ENCODE measurements around the gene CACNA2D3.

CACNA2D3 gene

GRCh38 chr3:54251705-54252104 lies 129.4 kb downstream of the CACNA2D3 start:
- WGBS (ENCODE audit: extremely low coverage, insufficient coverage, low lambda C conversion rate) = no CpG with 5 or more reads among the region's 3 CpGs
- H3K18ac ChIP-seq (ENCODE audit: low read length) = no peak overlapping the region

GRCh38 chr3:54257125-54257720 lies 134.9 kb downstream of the CACNA2D3 start:
- H3K9ac ChIP-seq (ENCODE audit: low read length) = no peak overlapping the region
- H3K27ac ChIP-seq (ENCODE audit: low read depth, low read length) = no peak overlapping the region
- no peaks in the 10 kb centered on the region for H3K27me3 ChIP-seq (ENCODE audit: insufficient read depth, low read length, poor library complexity)
- H3K4ac ChIP-seq (ENCODE audit: low read depth, low read length) = no peak overlapping the region
- no peak for DNase-seq
- no peaks in the 10 kb centered on the region for H3K36me3 ChIP-seq (ENCODE audit: control insufficient read depth, insufficient read depth, low read length)
- H2BK5ac ChIP-seq (ENCODE audit: low read length) = no peak overlapping the region
- H4K5ac ChIP-seq (ENCODE audit: low read length) = no peak overlapping the region
- no CpG with 5 or more reads among the region's 7 CpGs for WGBS (ENCODE audit: extremely low coverage, insufficient coverage, low lambda C conversion rate)
- H3K56ac ChIP-seq (ENCODE audit: low read length) = no peak overlapping the region
- H2BK120ac ChIP-seq (ENCODE audit: low read depth, low read length) = no peak overlapping the region
- H4K8ac ChIP-seq (ENCODE audit: low read depth, low read length) = no peak overlapping the region
- H2AK5ac ChIP-seq (ENCODE audit: low read length) = no peak overlapping the region
- H3K79me1 ChIP-seq (ENCODE audit: low read length) = no peaks in the 10 kb centered on the region
- H3K4me2 ChIP-seq (ENCODE audit: low read length) = no peak overlapping the region
- no peaks in the 10 kb centered on the region for H3K79me2 ChIP-seq (ENCODE audit: control insufficient read depth, insufficient read depth, low read length)
- no peaks in the 10 kb centered on the region for H3K4me1 ChIP-seq (ENCODE audit: control insufficient read depth, low read depth, low read length)
- no peak overlapping the region for H3K23ac ChIP-seq (ENCODE audit: low read length)
- H3K18ac ChIP-seq (ENCODE audit: low read length) = no peak overlapping the region
- no peak overlapping the region for H3K4me3 ChIP-seq (ENCODE audit: low read length)
- no peak overlapping the region for H2BK15ac ChIP-seq (replicated peaks; ENCODE audit: low read depth)

More at GRCh38 chr3:54251705-54252104, 129.4 kb downstream of the CACNA2D3 start:
- no peak overlapping the region for H3K23ac ChIP-seq (ENCODE audit: low read length)
- no peak overlapping the region for H3K56ac ChIP-seq (ENCODE audit: low read length)
- no peak overlapping the region for H3K4ac ChIP-seq (ENCODE audit: low read depth, low read length)
- H3K36me3 ChIP-seq (ENCODE audit: control insufficient read depth, insufficient read depth, low read length) = no peaks in the 10 kb centered on the region
- H3K4me3 ChIP-seq (ENCODE audit: low read length) = no peak overlapping the region
- no peaks in the 10 kb centered on the region for H3K27me3 ChIP-seq (ENCODE audit: insufficient read depth, low read length, poor library complexity)
- no peak overlapping the region for H2AK5ac ChIP-seq (ENCODE audit: low read length)
- H2BK120ac ChIP-seq (ENCODE audit: low read depth, low read length) = no peak overlapping the region
- H3K79me1 ChIP-seq (ENCODE audit: low read length) = no peaks in the 10 kb centered on the region
- no peak overlapping the region for H3K9ac ChIP-seq (ENCODE audit: low read length)
- no peak overlapping the region for H3K4me2 ChIP-seq (ENCODE audit: low read length)
- no peak for DNase-seq
- H4K8ac ChIP-seq (ENCODE audit: low read depth, low read length) = no peak overlapping the region
- H2BK15ac ChIP-seq (replicated peaks; ENCODE audit: low read depth) = no peak overlapping the region
- no peak overlapping the region for H3K27ac ChIP-seq (ENCODE audit: low read depth, low read length)
- H3K4me1 ChIP-seq (ENCODE audit: control insufficient read depth, low read depth, low read length) = no peaks in the 10 kb centered on the region
- H4K5ac ChIP-seq (ENCODE audit: low read length) = no peak overlapping the region
- H2BK5ac ChIP-seq (ENCODE audit: low read length) = no peak overlapping the region
- no peaks in the 10 kb centered on the region for H3K79me2 ChIP-seq (ENCODE audit: control insufficient read depth, insufficient read depth, low read length)

GRCh38 chr3:54259636-54260035 lies 137.3 kb downstream of the CACNA2D3 start:
- Histone ChIP-seq H3K23ac (ENCODE audit: low read length) (no peak overlapping the region), H2BK5ac (ENCODE audit: low read length) (no peak overlapping the region), H3K27me3 (ENCODE audit: insufficient read depth, low read length, poor library complexity) (no peaks in the 10 kb centered on the region), H2BK120ac (ENCODE audit: low read depth, low read length) (no peak overlapping the region), H4K5ac (ENCODE audit: low read length) (no peak overlapping the region), H2BK15ac (replicated peaks; ENCODE audit: low read depth) (no peak overlapping the region), H3K9ac (ENCODE audit: low read length) (no peak overlapping the region), H2AK5ac (ENCODE audit: low read length) (no peak overlapping the region), H3K4me1 (ENCODE audit: control insufficient read depth, low read depth, low read length) (no peaks in the 10 kb centered on the region), H3K36me3 (ENCODE audit: control insufficient read depth, insufficient read depth, low read length) (no peaks in the 10 kb centered on the region), H3K79me1 (ENCODE audit: low read length) (no peaks in the 10 kb centered on the region), H3K79me2 (ENCODE audit: control insufficient read depth, insufficient read depth, low read length) (no peaks in the 10 kb centered on the region), H3K56ac (ENCODE audit: low read length) (no peak overlapping the region), H3K18ac (ENCODE audit: low read length) (no peak overlapping the region), H3K4ac (ENCODE audit: low read depth, low read length) (no peak overlapping the region), H3K27ac (ENCODE audit: low read depth, low read length) (no peak overlapping the region), H4K8ac (ENCODE audit: low read depth, low read length) (no peak overlapping the region), H3K4me3 (ENCODE audit: low read length) (no peak overlapping the region), H3K4me2 (ENCODE audit: low read length) (no peak overlapping the region)
- no CpG with 5 or more reads among the region's 2 CpGs for WGBS (ENCODE audit: extremely low coverage, insufficient coverage, low lambda C conversion rate)
- no peak for DNase-seq

DNA sequence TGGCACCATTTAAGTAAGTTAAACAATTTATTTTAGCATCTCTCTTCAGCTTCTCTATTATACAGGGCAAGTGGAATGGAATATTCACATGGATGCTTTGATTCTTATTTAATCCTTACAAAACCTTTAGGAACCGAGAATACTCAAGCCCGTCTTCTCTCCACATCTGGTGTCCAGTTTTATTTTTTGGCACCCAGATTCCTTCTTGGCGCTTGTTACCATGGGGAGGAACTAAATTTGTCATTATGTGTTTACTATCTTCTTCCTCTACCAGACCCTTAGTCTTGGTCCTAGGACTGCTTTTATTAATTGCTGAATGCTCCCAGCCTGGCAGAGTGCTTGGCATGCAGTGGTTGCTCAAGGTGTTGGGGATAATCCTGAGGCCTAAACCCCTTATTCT lies 138.8 kb downstream of the CACNA2D3 start:
- no peak overlapping the region for H2BK15ac ChIP-seq (replicated peaks; ENCODE audit: low read depth)
- no CpG with 5 or more reads among the region's 3 CpGs for WGBS (ENCODE audit: extremely low coverage, insufficient coverage, low lambda C conversion rate)

GRCh38 chr3:54262541-54262940 lies 140.2 kb downstream of the CACNA2D3 start:
- no peak overlapping the region for H4K8ac ChIP-seq (ENCODE audit: low read depth, low read length)
- H3K4me1 ChIP-seq (ENCODE audit: control insufficient read depth, low read depth, low read length) = no peaks in the 10 kb centered on the region
- no peaks in the 10 kb centered on the region for H3K79me2 ChIP-seq (ENCODE audit: control insufficient read depth, insufficient read depth, low read length)
- no peak overlapping the region for H3K56ac ChIP-seq (ENCODE audit: low read length)
- H3K4me3 ChIP-seq (ENCODE audit: low read length) = no peak overlapping the region
- no peak overlapping the region for H3K18ac ChIP-seq (ENCODE audit: low read length)
- no peaks in the 10 kb centered on the region for H3K36me3 ChIP-seq (ENCODE audit: control insufficient read depth, insufficient read depth, low read length)
- no peak overlapping the region for H2BK15ac ChIP-seq (replicated peaks; ENCODE audit: low read depth)
- H3K79me1 ChIP-seq (ENCODE audit: low read length) = no peaks in the 10 kb centered on the region
- H3K4ac ChIP-seq (ENCODE audit: low read depth, low read length) = no peak overlapping the region
- no peak overlapping the region for H3K4me2 ChIP-seq (ENCODE audit: low read length)
- H2BK120ac ChIP-seq (ENCODE audit: low read depth, low read length) = no peak overlapping the region
- WGBS (ENCODE audit: extremely low coverage, insufficient coverage, low lambda C conversion rate) = no CpG with 5 or more reads among the region's 6 CpGs
- no peak overlapping the region for H3K9ac ChIP-seq (ENCODE audit: low read length)
- H2BK5ac ChIP-seq (ENCODE audit: low read length) = no peak overlapping the region
- no peak overlapping the region for H4K5ac ChIP-seq (ENCODE audit: low read length)
- no peak for DNase-seq
- no peaks in the 10 kb centered on the region for H3K27me3 ChIP-seq (ENCODE audit: insufficient read depth, low read length, poor library complexity)
- H3K23ac ChIP-seq (ENCODE audit: low read length) = no peak overlapping the region
- no peak overlapping the region for H2AK5ac ChIP-seq (ENCODE audit: low read length)
- H3K27ac ChIP-seq (ENCODE audit: low read depth, low read length) = no peak overlapping the region

More for the DNA sequence above, 138.8 kb downstream of the CACNA2D3 start:
- Histone ChIP-seq H3K4ac (ENCODE audit: low read depth, low read length) (no peak overlapping the region), H3K4me3 (ENCODE audit: low read length) (no peak overlapping the region), H3K79me2 (ENCODE audit: control insufficient read depth, insufficient read depth, low read length) (no peaks in the 10 kb centered on the region), H3K4me2 (ENCODE audit: low read length) (no peak overlapping the region), H3K27me3 (ENCODE audit: insufficient read depth, low read length, poor library complexity) (no peaks in the 10 kb centered on the region), H3K18ac (ENCODE audit: low read length) (no peak overlapping the region), H2BK120ac (ENCODE audit: low read depth, low read length) (no peak overlapping the region), H2BK5ac (ENCODE audit: low read length) (no peak overlapping the region), H3K36me3 (ENCODE audit: control insufficient read depth, insufficient read depth, low read length) (no peaks in the 10 kb centered on the region), H3K56ac (ENCODE audit: low read length) (no peak overlapping the region), H2AK5ac (ENCODE audit: low read length) (no peak overlapping the region), H3K9ac (ENCODE audit: low read length) (no peak overlapping the region), H3K79me1 (ENCODE audit: low read length) (no peaks in the 10 kb centered on the region), H3K4me1 (ENCODE audit: control insufficient read depth, low read depth, low read length) (no peaks in the 10 kb centered on the region), H3K23ac (ENCODE audit: low read length) (no peak overlapping the region), H3K27ac (ENCODE audit: low read depth, low read length) (no peak overlapping the region), H4K5ac (ENCODE audit: low read length) (no peak overlapping the region), H4K8ac (ENCODE audit: low read depth, low read length) (no peak overlapping the region)
- no peak for DNase-seq

DNA sequence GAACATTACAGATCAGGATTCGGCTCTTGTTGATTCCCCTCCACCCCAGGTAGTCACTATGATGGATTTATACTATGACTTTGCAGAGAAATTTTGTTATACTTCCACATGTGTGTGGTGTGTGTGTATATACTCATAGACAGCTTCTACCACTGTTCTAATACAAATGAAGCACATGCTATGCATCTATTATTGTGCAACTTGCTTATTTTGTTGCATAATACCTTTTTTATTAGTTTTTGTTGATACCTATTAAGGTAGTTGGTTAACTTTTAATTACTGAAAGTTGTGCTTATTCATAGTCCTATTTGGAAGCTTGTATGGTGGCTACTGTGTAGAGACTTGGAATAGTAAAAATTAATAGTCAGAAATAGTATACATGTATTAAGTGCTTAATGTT lies 140.6 kb downstream of the CACNA2D3 start:
- no peaks in the 10 kb centered on the region for H3K36me3 ChIP-seq (ENCODE audit: control insufficient read depth, insufficient read depth, low read length)
- no peak overlapping the region for H4K5ac ChIP-seq (ENCODE audit: low read length)
- H4K8ac ChIP-seq (ENCODE audit: low read depth, low read length) = no peak overlapping the region
- no peaks in the 10 kb centered on the region for H3K4me1 ChIP-seq (ENCODE audit: control insufficient read depth, low read depth, low read length)
- no peak overlapping the region for H3K4me2 ChIP-seq (ENCODE audit: low read length)
- no peaks in the 10 kb centered on the region for H3K79me1 ChIP-seq (ENCODE audit: low read length)
- no peak overlapping the region for H3K56ac ChIP-seq (ENCODE audit: low read length)
- H2BK120ac ChIP-seq (ENCODE audit: low read depth, low read length) = no peak overlapping the region
- H2BK5ac ChIP-seq (ENCODE audit: low read length) = no peak overlapping the region
- H3K4ac ChIP-seq (ENCODE audit: low read depth, low read length) = no peak overlapping the region
- H3K18ac ChIP-seq (ENCODE audit: low read length) = no peak overlapping the region
- H3K4me3 ChIP-seq (ENCODE audit: low read length) = no peak overlapping the region
- WGBS (ENCODE audit: extremely low coverage, insufficient coverage, low lambda C conversion rate) = no CpG with 5 or more reads among the region's 1 CpG
- H3K9ac ChIP-seq (ENCODE audit: low read length) = no peak overlapping the region
- H2AK5ac ChIP-seq (ENCODE audit: low read length) = no peak overlapping the region
- H3K27me3 ChIP-seq (ENCODE audit: insufficient read depth, low read length, poor library complexity) = no peaks in the 10 kb centered on the region
- H3K23ac ChIP-seq (ENCODE audit: low read length) = no peak overlapping the region
- DNase-seq = no peak
- no peak overlapping the region for H3K27ac ChIP-seq (ENCODE audit: low read depth, low read length)
- H2BK15ac ChIP-seq (replicated peaks; ENCODE audit: low read depth) = no peak overlapping the region
- H3K79me2 ChIP-seq (ENCODE audit: control insufficient read depth, insufficient read depth, low read length) = no peaks in the 10 kb centered on the region
